Central memory CD8-positive, alpha-beta T cell (primary cell): ENCODE data around the gene DLGAP1.
A peak's percentile ranks its signal among the peaks of the same experiment; 100 is the strongest.

Source experiments
- ATAC-seq: fragments of 150-1000 bp; cut with Tn5 transposase; replicated peaks from 2 replicates; pipeline ENCODE4 v1.10.0; 2022; ENCODE audit warnings: mild to moderate bottlenecking, moderate FRiP score, moderate number of reproducible peaks; ENCODE audit not compliant: poor library complexity, severe bottlenecking; ENCODE audit errors: extremely low read depth
- DNase-seq, 2 donors: peaks; one replicate each; pipeline ENCODE4 v3.0.0; 2021; ENCODE audit warnings: low spot score in 2 of 2
- H3K27ac Mint-ChIP-seq: one replicate; pipeline ENCODE4 v1.8.0; 2022; ENCODE audit warnings: low read depth, mild to moderate bottlenecking, moderate library complexity, mixed read lengths
- H3K27me3 Mint-ChIP-seq: one replicate; pipeline ENCODE4 v1.8.0; 2022; ENCODE audit warnings: mixed read lengths
- H3K36me3 Mint-ChIP-seq: one replicate; pipeline ENCODE4 v1.8.0; 2022; ENCODE audit warnings: mild to moderate bottlenecking, moderate library complexity, mixed read lengths; ENCODE audit not compliant: insufficient read depth
- H3K4me1 Mint-ChIP-seq: one replicate; pipeline ENCODE4 v1.8.0; 2022; ENCODE audit warnings: mixed read lengths
- H3K4me3 Mint-ChIP-seq: one replicate; pipeline ENCODE4 v1.8.0; 2022; ENCODE audit warnings: mild to moderate bottlenecking, moderate library complexity, mixed read lengths
- H3K9me3 Mint-ChIP-seq: one replicate; pipeline ENCODE4 v1.8.0; 2022; ENCODE audit warnings: mixed read lengths

DLGAP1 gene

DNA sequence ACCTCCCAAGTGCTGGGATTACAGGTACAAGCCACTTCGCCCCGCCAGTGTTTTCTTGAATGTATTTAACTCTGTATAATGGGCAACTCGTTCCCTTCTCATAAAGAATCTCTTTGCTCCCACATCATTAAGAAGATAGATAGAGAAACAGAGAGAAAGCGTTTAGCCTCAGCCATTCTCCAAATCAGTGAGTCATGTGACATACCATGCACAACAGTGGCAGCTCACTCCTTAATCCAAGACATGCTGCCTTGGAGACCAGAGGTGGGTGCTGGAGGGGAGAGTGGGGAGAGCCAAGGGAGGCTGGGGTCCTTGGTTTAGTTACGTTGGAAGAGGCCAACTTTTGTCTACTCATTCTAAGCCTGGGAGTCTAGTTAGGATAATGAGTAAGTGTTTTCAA, 950.5 kb downstream of the DLGAP1 start:
- ATAC-seq (no peak), DNase-seq (no peak)
- no peak overlapping the region for H3K4me3 Mint-ChIP-seq
- no peak overlapping the region for H3K27ac Mint-ChIP-seq
- H3K9me3 Mint-ChIP-seq = no peaks in the 10 kb centered on the region
- no peaks in the 10 kb centered on the region for H3K36me3 Mint-ChIP-seq
- H3K4me1 Mint-ChIP-seq = no peaks in the 10 kb centered on the region
- peaks cover 7% of the 10 kb centered on the region for H3K27me3 Mint-ChIP-seq

DNA sequence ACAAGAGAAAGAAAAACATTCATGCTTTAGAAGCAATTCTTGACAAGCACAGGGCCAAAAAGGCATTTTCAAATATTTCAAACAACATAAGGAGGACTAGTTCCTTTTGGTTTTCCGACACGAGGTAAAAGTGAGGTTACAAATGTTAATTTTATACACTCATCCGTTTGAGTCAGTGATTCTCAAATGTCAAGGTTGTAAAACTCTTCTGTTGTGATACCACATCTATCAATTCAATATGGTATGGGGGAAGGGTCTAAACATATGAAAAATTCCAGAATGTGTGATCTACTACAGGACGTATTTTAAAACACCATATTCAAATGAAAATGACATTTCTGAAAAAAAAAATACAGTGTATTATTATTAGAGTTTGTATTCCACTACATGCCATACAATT, 952.5 kb downstream of the DLGAP1 start:
- Mint-ChIP-seq H3K9me3 (no peaks in the 10 kb centered on the region), H3K27ac (no peak overlapping the region), H3K4me3 (no peak overlapping the region), H3K27me3 (peaks cover 27% of the 10 kb centered on the region), H3K36me3 (peaks cover 2% of the 10 kb centered on the region), H3K4me1 (peaks cover 5% of the 10 kb centered on the region)
- DNase-seq (no peak), ATAC-seq (no peak)

DNA sequence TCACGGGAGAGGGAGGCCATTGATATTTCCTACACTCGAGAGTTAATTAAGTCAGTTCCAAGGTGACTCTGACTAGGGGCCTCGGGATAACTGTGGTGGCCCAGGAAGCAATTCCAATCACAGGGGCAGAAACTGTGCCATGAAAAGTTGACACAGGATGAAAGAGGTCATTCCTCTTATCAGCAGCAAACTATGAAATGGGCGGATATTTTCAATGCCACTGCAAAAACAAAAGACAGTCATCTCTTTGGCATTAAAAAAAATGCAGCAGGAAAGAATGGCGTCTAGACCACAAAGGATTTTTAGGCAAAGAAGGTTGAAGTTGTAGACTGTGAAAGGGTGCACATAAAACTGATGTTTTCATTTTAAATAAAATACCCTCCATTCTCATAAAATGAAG, 955.1 kb downstream of the DLGAP1 start:
- Mint-ChIP-seq H3K27me3 (peaks cover 30% of the 10 kb centered on the region), H3K36me3 (peaks cover 2% of the 10 kb centered on the region), H3K4me3 (no peak overlapping the region), H3K4me1 (peaks cover 5% of the 10 kb centered on the region), H3K9me3 (no peaks in the 10 kb centered on the region), H3K27ac (no peak overlapping the region)
- DNase-seq (no peak), ATAC-seq (no peak)

DNA sequence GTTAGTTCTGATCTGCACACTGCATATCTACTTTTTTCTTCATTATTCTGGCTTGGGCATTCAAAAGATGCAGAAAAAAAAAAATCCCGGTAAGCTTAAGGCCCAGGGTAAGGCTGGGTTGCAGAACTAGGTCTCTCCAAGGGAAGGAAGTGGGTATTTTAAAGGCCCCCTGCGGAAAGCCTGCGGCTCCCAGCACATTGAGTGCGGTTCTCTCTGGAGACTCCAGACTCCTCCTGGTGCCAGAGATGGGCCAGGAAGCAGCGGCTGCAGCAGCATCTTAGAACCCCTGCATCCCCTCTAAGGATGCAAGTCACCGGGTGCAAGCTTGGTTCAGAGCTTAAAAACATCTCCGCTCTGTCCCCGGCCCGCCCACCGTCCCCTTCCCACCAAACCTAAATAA, 955.6 kb downstream of the DLGAP1 start:
- Mint-ChIP-seq H3K27ac (no peak overlapping the region), H3K9me3 (no peaks in the 10 kb centered on the region), H3K4me3 (peak overlapping the region; percentile 62), H3K27me3 (peaks cover 30% of the 10 kb centered on the region), H3K36me3 (peaks cover 2% of the 10 kb centered on the region), H3K4me1 (peaks cover 5% of the 10 kb centered on the region)
- ATAC-seq (no peak), DNase-seq (no peak)

DNA sequence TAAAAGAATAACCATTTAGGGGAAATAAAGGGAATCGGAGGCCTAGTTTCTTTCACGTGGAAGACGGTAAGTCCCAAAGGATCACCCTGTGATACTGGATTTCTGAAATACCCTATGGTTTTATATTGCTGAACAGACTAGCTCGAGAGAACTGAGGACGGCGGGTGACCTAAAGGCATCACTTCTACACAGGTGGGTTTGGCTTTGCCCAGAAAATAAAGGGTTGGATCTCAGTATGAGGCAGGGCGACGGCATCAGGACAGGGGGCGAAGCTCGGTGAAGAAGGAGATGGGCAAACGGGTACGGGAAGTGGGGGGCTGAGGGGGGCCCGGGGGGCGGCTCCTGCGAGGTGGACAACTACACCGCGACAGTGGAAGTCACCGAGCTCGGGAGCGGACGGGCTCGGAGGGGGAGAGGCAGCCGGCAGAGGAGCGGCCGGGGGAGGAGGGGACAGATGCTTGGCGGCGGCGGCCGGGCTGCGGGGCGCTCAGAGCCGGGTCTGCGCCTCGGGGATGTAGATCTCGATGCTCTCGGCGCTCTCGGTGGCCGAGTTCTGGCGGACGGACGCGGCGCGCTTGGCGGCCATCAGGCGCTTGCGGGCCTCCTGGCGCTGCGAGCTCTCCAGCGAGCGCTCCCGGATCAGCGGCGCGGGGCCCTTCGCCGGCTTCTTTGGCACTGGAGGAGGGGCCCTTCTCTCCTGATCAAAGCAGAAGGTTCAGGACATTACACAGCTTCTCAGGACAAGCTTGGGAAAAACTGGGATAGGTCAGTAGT, 956.2 kb downstream of the DLGAP1 start:
- Mint-ChIP-seq H3K27me3 (peaks cover 35% of the 10 kb centered on the region), H3K4me3 (peak overlapping the region; percentile 62), H3K9me3 (no peaks in the 10 kb centered on the region), H3K27ac (no peak overlapping the region), H3K4me1 (peaks cover 5% of the 10 kb centered on the region), H3K36me3 (peaks cover 2% of the 10 kb centered on the region)
- ATAC-seq (no peak), DNase-seq (no peak)

DNA sequence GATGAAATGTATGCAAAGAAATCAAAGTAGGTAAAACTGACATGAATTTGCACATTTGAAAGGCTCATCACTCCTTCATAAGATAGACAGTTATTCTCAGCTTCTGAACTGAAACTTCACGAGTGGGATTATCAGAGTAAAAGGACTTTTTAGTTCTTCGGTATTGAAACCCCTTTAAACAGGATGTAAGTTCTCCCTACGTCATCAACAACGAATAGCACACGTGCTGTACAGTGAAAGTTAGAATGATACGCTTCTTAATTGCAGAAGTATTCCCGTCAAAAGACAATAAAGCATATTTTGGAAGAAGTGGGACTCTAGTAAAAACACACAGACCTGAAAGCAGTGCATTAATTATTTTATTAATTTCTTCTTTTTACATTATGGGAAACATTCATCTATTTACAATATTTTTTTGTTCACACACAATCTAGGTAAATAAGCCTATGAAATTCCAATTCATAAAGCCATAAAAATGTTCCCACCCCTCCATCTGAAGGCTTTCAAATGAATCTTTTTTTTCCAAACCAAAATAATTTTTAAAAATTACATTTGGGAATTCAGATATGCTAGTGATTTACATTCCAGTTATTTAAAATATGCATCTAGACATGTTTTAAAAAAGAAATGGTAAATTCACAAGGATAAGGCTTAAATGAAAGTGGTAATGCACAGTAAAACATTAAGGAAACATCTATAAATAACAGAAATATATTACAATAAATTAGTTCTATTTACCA, 959.2 kb downstream of the DLGAP1 start:
- peaks cover 52% of the 10 kb centered on the region for H3K27me3 Mint-ChIP-seq
- ATAC-seq = no peak
- no peak for DNase-seq
- no peak overlapping the region for H3K27ac Mint-ChIP-seq
- H3K36me3 Mint-ChIP-seq = peaks cover 2% of the 10 kb centered on the region
- no peak overlapping the region for H3K4me3 Mint-ChIP-seq
- peaks cover 5% of the 10 kb centered on the region for H3K4me1 Mint-ChIP-seq
- no peaks in the 10 kb centered on the region for H3K9me3 Mint-ChIP-seq

DNA sequence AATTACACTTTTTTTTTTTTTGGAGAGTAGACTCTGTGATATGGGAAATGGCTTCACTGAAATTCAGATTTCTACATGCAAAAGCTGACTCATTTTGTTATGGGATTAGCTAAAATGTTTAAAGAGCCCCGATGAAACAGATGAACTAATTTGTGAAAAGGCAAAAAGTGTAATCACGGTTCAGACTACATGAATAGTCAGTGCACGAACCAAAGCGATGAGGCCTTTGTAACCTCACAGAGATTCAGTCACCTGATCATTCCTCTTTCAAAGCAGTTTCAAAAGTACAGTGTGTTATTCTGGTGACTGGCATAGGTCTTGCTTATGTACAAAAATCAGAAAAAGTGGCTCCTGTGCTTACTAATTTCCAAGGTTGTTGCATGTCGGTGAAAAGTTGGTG, 960.5 kb downstream of the DLGAP1 start:
- ATAC-seq = no peak
- Mint-ChIP-seq H3K36me3 (peaks cover 2% of the 10 kb centered on the region), H3K4me3 (no peak overlapping the region), H3K27me3 (peaks cover 54% of the 10 kb centered on the region), H3K27ac (no peak overlapping the region), H3K4me1 (peaks cover 5% of the 10 kb centered on the region), H3K9me3 (no peaks in the 10 kb centered on the region)
- no peak for DNase-seq

DNA sequence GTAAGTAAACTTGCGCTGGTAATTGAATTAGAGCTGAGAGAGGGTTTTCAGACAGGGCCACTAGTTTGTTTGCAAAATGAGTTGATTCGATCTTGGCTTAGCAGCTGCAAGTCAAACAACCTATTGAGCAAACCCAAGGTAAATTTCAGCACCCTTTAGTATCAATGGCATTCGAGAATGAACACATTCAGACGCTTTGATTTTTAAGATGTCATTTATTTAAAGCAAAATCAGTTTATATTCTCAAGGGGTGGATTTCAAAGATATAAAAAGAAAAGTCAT, 960.9 kb downstream of the DLGAP1 start:
- Mint-ChIP-seq H3K27ac (no peak overlapping the region), H3K27me3 (peaks cover 50% of the 10 kb centered on the region), H3K4me1 (peaks cover 5% of the 10 kb centered on the region), H3K9me3 (no peaks in the 10 kb centered on the region), H3K4me3 (no peak overlapping the region), H3K36me3 (peaks cover 2% of the 10 kb centered on the region)
- ATAC-seq (no peak), DNase-seq (no peak)

DNA sequence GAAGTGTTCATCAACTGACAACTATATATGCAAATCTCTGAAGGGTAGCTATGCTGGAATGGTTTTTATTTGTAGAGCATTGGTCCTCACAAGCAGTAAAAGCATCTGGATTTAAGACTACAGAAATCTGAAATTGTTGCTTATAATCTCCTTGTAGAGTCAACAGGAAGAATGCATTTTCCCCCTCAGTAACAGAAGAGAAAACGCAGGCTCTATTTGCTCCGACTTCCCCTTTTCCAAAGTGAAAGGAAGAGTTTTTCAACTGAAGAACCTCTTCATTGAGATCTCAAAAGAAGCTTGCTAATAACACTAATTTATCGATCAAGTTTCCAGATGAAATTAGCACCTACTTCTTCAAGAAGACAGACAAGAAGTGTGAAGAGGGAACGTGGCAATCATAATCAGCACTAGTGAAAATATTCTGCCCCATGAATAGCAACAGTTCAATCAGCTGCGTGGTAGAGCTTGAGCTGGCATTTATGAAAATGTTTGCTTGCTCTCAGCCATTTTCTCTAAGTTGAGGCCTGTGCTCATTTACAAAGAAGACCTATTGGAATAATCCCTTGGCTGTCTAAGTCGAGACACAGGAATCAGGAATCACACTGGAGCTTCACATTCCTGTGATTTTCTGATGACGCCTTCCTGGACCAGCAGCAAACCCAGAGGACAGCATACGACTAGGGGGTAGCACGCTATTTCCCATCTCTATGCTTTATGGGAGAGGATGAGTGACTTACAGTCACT, 961.4 kb downstream of the DLGAP1 start:
- no peaks in the 10 kb centered on the region for H3K9me3 Mint-ChIP-seq
- no peak overlapping the region for H3K4me3 Mint-ChIP-seq
- H3K27ac Mint-ChIP-seq = no peak overlapping the region
- ATAC-seq (no peak), DNase-seq (no peak)
- H3K4me1 Mint-ChIP-seq = peaks cover 3% of the 10 kb centered on the region
- peaks cover 1% of the 10 kb centered on the region for H3K36me3 Mint-ChIP-seq
- H3K27me3 Mint-ChIP-seq = peaks cover 45% of the 10 kb centered on the region

DNA sequence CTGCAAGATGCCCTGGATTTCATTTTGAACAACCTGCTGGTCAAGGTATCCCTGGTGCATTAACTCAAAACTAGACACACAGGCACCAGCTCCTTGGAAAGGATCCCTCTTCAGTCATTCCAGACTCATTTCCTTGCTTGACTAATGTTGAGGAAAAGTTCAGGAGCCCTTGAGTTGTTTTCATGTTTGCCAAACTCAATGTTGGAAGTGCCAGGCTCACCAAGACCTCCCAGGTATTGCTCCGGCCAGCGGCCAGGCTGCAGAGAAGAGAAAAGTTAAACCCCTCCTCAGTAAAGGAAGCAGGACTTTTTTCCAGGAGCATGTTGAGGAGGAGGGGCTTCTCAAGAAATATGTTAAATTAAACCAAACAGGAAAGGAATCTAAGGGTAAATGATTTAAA, 962.4 kb downstream of the DLGAP1 start:
- ATAC-seq (no peak), DNase-seq (no peak)
- no peak overlapping the region for H3K27ac Mint-ChIP-seq
- H3K27me3 Mint-ChIP-seq = peaks cover 35% of the 10 kb centered on the region
- no peak overlapping the region for H3K4me3 Mint-ChIP-seq
- H3K4me1 Mint-ChIP-seq = no peaks in the 10 kb centered on the region
- no peaks in the 10 kb centered on the region for H3K9me3 Mint-ChIP-seq
- H3K36me3 Mint-ChIP-seq = no peaks in the 10 kb centered on the region

DNA sequence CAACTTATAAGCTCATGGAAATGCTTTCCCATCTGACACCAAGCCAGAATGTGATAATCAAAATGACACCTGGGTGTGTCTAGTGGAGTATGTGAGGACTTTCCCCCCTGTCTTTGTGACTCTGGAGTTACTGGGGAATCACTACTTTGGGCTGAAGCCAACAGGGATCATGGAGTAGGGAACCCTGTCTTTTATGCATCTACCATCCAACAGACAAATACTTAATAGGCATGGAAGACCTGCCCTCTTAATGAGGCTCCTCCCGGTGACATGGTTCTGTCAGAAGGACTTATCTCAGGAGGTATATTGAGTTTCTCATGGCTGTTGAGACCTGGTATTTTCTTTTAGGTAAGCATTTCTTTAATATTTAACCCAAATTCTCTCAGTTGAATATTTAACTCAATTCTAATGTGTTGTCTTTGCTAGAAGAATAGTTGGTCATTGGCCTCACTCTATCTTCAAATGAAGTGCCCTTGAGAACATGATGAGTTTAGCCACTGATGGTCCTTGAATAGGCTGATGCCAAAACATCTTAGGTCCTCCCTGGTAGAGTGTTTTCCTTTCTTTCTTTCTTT, 963.0 kb downstream of the DLGAP1 start:
- Mint-ChIP-seq H3K4me3 (no peak overlapping the region), H3K4me1 (no peaks in the 10 kb centered on the region), H3K27me3 (peaks cover 32% of the 10 kb centered on the region), H3K9me3 (no peaks in the 10 kb centered on the region), H3K27ac (no peak overlapping the region), H3K36me3 (no peaks in the 10 kb centered on the region)
- ATAC-seq (no peak), DNase-seq (no peak)

DNA sequence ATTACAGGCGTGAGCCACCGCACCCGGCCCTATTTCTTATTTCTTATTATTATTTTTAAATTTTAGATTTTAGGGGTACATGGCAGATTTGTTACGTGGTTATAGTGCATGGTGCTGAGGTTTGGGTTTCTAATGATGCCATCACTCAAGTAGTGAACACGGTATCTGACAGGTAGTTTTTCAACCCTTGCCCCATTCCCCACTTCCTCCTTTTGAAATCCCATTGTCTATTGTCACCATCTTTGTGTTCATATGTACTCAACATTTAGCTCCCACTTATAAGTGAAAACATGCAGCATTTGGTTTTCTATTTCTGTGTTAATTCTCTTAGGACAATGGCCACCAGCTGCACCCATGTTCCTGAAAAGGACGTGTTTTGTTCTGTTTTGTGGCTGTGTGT, 965.6 kb downstream of the DLGAP1 start:
- no peaks in the 10 kb centered on the region for H3K9me3 Mint-ChIP-seq
- DNase-seq (no peak), ATAC-seq (no peak)
- H3K36me3 Mint-ChIP-seq = no peaks in the 10 kb centered on the region
- H3K27ac Mint-ChIP-seq = no peak overlapping the region
- H3K4me1 Mint-ChIP-seq = no peaks in the 10 kb centered on the region
- H3K4me3 Mint-ChIP-seq = no peak overlapping the region
- peaks cover 32% of the 10 kb centered on the region for H3K27me3 Mint-ChIP-seq
